Heart right ventricle (tissue), 16 donors: ENCODE data around the gene GRID1. TPM values are rescaled to one million over a fixed set of nuclear protein-coding genes. Genes with fewer than 3 reads are reported as not detected.

Experiments used
- ATAC-seq, 8 donors: fragments of 200-7000 bp; cut with Tn5 transposase; one replicate each; pipeline ENCODE4 v1.9.1; 2020; ENCODE audit warnings: mild to moderate bottlenecking in 8 of 8, moderate library complexity in 8 of 8, moderate number of reproducible peaks in 1 of 8
- DNase-seq, 2 donors: peaks; one replicate each; pipeline ENCODE4 v3.0.0-alpha.2; 2020
- H3K27ac ChIP-seq, 10 donors: fragments of 200-600 bp; sonication (generic) in 2 of 10; one replicate each; pipeline versions ENCODE4 v1.5.0 to v1.8.0; 2020 to 2022; ENCODE audit warnings: mild to moderate bottlenecking in 3 of 10
- H3K27me3 ChIP-seq, 7 donors: fragments of 200-600 bp; one replicate each; pipeline ENCODE4 v1.8.0; 2021 to 2022; ENCODE audit warnings: mild to moderate bottlenecking in 2 of 7
- H3K36me3 ChIP-seq, 9 donors: fragments of 200-600 bp; sonication (generic) in 1 of 9; one replicate each; pipeline versions ENCODE4 v1.5.0 to v1.8.0; 2020 to 2022; ENCODE audit warnings: mild to moderate bottlenecking in 2 of 9
- H3K4me1 ChIP-seq, 9 donors: fragments of 200-600 bp; sonication (generic) in 1 of 9; one replicate each; pipeline versions ENCODE4 v1.5.0 to v1.8.0; 2020 to 2022; ENCODE audit warnings: mild to moderate bottlenecking in 4 of 9
- H3K4me3 ChIP-seq, 10 donors: fragments of 200-600 bp; sonication (generic) in 2 of 10; one replicate each; pipeline versions ENCODE4 v1.5.0 to v1.8.0; 2020 to 2022; ENCODE audit warnings: mild to moderate bottlenecking in 7 of 10, moderate library complexity in 2 of 10
- H3K9me3 ChIP-seq, 11 donors: fragments of 200-600 bp in 10 of 11; sonication (generic) in 2 of 11; one replicate each; pipeline versions ENCODE4 v1.5.0 to v1.8.0; 2013 to 2022; ENCODE audit warnings: mild to moderate bottlenecking in 2 of 11, control low read depth in 1 of 11, moderate library complexity in 1 of 11
- WGBS, 2 donors: extraction: QIAGEN DNeasy Blood & Tissue Kit; methylation state at CpG; one replicate each; pipeline ENCODE4 v1.1.7; 2013; ENCODE audit warnings: inconsistent platforms in 1 of 2; 5-methylcytosine and 5-hydroxymethylcytosine counted together
- intact Hi-C, 10 donors: fragments of 100-400 bp; cut with DNase I; formaldehyde crosslinking; loops; one replicate each; pipeline versions ENCODE4 v1.11.1 to v1.14.2; 2022
- polyA plus RNA-seq, 2 donors: library from polyadenylated mRNA; stranded (reverse); fragments of 200-250 nt; gene quantifications; one replicate each; pipeline ENCODE4 v1.2.3, GENCODE V29; 2013
- total RNA-seq, 10 donors: library from RNA; stranded (reverse); fragmentation: NEBNext Ultra II Directional in 3 of 10; extraction: Animal tissue kit (Norgen Biotek cat#: 25700) in 3 of 10; gene quantifications; one replicate each; pipeline versions ENCODE4 v1.2.1 to v1.2.4, GENCODE V29; 2021 to 2023
- TF ChIP-seq, protein P1 (sequence below), 9 donors: fragments of 200-600 bp; sonication (generic) in 2 of 9; IDR thresholded peaks; one replicate each; pipeline versions ENCODE4 v1.5.0 to v1.8.0; 2021 to 2022; ENCODE audit warnings: antibody characterized with exemption in 9 of 9, mild to moderate bottlenecking in 5 of 9, moderate library complexity in 1 of 9
- donor health status: Arrhythmogenic right ventricular cardiomyopathy.
- donor health status: ischemic (EF 13 %, LVEDD 7.1; RV severe dilation, severe dysfunction).
- donor health status: healthy with polysubstance abuse.
- donor health status: DM: no; HTN: yes; CAD: no.
- donor health status: DM: no; HTN: no; CAD: no.
- donor health status: ischemic (EF 25% LVEDD 6.9; RV normal size, moderate dysfunction).
- donor health status: ischemic (EF 25% LVEDD 5.7; RV mildly dilated, moderate dysfunction).
- donor health status: healthy.
- donor health status: DM: yes; HTN: yes; CAD: no.
- donor health status: Ischemic cardiomyopathy.
- donor health status: ischemic (EF 35%, LVEDD 5.7; RV mildly dilated, moderate dysfunction).
- donor health status: nonischemic (EF 11% LVEDD 7.7; RV severe dilation, severe dysfunction).
- donor health status: DM: yes; HTN: yes; CAD: no.
- donor health status: PGD.
- donor health status: ischemic (EF 29% LVEDD 5.4; RV normal size, mild dysfunction).
- donor health status: nonischemic (EF 23%, LVEDD 6.1; RV moderate dilation, normal function).

Gene GRID1
- total and polyA plus RNA-seq, 12 donors: 0.44 to 3.4 (median 1.5) TPM

DNA sequence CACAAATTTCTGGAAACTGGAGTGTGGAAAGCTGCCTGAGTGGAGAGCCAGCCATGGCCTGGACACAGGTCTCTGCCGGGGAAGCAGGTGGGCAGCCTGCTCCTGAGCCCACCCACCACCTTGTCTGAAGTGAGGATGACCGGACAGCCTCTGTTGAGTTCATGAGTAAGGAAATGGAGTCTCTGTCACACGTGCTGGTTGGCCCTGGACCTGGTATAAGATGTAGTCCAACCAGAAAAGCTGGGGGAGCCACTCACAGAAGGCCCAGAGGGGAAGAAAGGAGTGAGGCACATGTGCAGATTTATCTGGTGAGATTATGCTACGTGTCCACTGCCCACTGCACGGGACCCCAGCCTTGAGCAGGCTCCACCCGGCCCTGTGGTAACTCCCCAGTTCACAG lies 383.5 kb downstream of the GRID1 start:
- WGBS, 2 donors: 83 to 84% methylated on average over 6 of the region's 6 CpGs
- Histone ChIP-seq H3K27ac (no peak overlapping the region), H3K4me1 (no peaks in the 10 kb centered on the region), H3K27me3 (peaks cover 0 to 4% (median 0%) of the 10 kb centered on the region in 7 donors), H3K36me3 (no peaks in the 10 kb centered on the region), H3K9me3 (no peaks in the 10 kb centered on the region), H3K4me3 (no peak overlapping the region)
- TF ChIP-seq, protein P1, sequence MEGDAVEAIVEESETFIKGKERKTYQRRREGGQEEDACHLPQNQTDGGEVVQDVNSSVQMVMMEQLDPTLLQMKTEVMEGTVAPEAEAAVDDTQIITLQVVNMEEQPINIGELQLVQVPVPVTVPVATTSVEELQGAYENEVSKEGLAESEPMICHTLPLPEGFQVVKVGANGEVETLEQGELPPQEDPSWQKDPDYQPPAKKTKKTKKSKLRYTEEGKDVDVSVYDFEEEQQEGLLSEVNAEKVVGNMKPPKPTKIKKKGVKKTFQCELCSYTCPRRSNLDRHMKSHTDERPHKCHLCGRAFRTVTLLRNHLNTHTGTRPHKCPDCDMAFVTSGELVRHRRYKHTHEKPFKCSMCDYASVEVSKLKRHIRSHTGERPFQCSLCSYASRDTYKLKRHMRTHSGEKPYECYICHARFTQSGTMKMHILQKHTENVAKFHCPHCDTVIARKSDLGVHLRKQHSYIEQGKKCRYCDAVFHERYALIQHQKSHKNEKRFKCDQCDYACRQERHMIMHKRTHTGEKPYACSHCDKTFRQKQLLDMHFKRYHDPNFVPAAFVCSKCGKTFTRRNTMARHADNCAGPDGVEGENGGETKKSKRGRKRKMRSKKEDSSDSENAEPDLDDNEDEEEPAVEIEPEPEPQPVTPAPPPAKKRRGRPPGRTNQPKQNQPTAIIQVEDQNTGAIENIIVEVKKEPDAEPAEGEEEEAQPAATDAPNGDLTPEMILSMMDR (IDR thresholded peaks at IDR 0.05): no peak
- no peak for ATAC-seq
- intact Hi-C loops: no loop called here
- no peak for DNase-seq

DNA sequence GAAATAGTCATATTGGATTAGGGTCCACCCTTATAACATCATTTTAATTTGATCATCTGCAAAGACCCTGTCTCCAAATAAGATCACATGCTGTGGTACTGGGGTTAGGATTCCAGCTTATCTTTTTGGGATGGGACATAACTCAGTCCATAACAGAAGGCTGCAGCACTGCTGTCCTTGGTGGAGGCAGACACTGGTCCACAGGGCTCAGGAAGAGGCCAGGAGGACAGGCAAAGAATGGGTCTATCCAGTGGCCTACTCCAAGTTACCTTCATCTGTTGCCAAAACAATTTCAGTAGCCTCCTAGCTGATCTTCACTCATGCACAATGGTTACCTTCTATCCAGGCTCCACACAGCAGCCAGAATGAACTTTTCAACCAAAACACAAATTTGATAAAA lies 387.0 kb downstream of the GRID1 start:
- H3K4me3 ChIP-seq: no peak overlapping the region
- ATAC-seq: no peak
- H3K27me3 ChIP-seq: no peaks in the 10 kb centered on the region
- H3K9me3 ChIP-seq: no peaks in the 10 kb centered on the region
- H3K27ac ChIP-seq: no peak overlapping the region
- no peaks in the 10 kb centered on the region for H3K36me3 ChIP-seq
- intact Hi-C loops: no loop called here
- DNase-seq: no peak
- H3K4me1 ChIP-seq: no peaks in the 10 kb centered on the region
- TF ChIP-seq, protein P1 (IDR thresholded peaks at IDR 0.05): no peak

DNA sequence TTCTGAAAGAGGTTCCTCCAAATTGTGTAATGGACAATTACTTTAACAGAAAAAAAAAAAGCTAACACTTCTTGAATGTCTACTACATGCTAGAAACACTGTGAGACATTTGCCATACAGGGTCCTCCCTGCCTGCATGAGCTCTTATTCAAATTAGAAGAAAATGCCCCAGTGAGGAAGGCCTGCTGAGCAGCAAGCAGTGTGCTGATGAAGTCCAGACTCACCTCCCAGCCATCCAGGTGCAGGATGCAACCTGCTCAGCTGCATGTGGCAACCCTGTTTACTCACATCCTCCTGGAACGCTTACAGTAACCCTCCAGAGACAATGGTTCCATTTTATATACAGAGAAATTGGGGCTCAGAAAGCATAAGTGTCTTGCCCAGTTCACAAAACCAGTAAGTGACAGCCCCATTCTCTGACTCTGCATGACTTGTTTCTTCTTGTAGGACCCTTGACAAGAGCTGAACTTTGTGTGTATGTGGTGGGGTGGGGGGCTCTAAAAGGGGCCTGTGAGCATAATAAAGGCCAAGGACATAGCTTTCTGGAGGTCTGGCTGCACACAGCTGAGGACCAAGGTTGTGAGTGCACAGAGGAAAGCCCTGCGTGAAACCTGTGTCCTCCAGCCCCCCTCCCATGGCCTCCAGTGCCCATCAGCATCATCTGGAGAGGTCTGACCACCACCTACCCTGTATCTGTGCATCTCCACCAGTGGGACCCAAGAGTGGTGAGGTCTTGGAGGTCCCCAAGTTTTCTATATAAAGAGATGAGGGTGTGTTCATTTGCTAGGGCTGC lies 387.8 kb downstream of the GRID1 start:
- H3K27me3 ChIP-seq: no peaks in the 10 kb centered on the region
- ATAC-seq (no peak), DNase-seq (no peak)
- no peaks in the 10 kb centered on the region for H3K4me1 ChIP-seq
- H3K27ac ChIP-seq: no peak overlapping the region
- no peak overlapping the region for H3K4me3 ChIP-seq
- TF ChIP-seq, protein P1 (IDR thresholded peaks at IDR 0.05): no peak
- no peaks in the 10 kb centered on the region for H3K9me3 ChIP-seq
- intact Hi-C loops: no loop called here
- WGBS, 2 donors: 66 to 79% methylated on average over 2 of the region's 2 CpGs
- no peaks in the 10 kb centered on the region for H3K36me3 ChIP-seq

DNA sequence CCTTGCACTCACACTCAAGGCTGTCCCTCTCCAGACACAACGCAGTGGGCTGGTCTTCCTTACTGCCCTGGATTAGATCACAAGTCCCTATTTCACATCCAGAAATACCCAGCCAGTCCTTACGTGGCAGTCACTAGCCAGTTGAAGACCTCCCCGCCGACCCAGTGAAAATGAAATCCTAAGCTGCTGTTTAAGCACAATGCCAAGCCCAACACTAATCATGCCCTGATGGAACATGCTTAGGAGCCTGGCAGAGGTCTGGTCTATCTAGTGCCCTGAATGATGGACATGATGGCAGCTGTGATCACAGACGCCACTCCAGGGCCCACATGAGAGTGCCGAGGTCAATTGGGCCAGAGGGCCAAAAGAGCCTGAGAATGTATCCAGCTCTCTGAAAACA lies 389.0 kb downstream of the GRID1 start:
- Histone ChIP-seq H3K4me1 (no peaks in the 10 kb centered on the region), H3K27me3 (no peaks in the 10 kb centered on the region), H3K4me3 (no peak overlapping the region), H3K36me3 (no peaks in the 10 kb centered on the region), H3K27ac (no peak overlapping the region), H3K9me3 (no peaks in the 10 kb centered on the region)
- DNase-seq: no peak
- WGBS, 2 donors: 85 to 88% methylated on average over 6 of the region's 6 CpGs
- intact Hi-C loops: no loop called here
- no peak for ATAC-seq
- TF ChIP-seq, protein P1 (IDR thresholded peaks at IDR 0.05): no peak
